Putamen (tissue), 1 donor: ENCODE data around the gene KCNQ1.

Experiments used
- DNase-seq: peaks from one replicate; pipeline ENCODE4 v3.0.0-alpha.2; 2016; ENCODE audit warnings: low spot score

The KCNQ1 gene

DNA sequence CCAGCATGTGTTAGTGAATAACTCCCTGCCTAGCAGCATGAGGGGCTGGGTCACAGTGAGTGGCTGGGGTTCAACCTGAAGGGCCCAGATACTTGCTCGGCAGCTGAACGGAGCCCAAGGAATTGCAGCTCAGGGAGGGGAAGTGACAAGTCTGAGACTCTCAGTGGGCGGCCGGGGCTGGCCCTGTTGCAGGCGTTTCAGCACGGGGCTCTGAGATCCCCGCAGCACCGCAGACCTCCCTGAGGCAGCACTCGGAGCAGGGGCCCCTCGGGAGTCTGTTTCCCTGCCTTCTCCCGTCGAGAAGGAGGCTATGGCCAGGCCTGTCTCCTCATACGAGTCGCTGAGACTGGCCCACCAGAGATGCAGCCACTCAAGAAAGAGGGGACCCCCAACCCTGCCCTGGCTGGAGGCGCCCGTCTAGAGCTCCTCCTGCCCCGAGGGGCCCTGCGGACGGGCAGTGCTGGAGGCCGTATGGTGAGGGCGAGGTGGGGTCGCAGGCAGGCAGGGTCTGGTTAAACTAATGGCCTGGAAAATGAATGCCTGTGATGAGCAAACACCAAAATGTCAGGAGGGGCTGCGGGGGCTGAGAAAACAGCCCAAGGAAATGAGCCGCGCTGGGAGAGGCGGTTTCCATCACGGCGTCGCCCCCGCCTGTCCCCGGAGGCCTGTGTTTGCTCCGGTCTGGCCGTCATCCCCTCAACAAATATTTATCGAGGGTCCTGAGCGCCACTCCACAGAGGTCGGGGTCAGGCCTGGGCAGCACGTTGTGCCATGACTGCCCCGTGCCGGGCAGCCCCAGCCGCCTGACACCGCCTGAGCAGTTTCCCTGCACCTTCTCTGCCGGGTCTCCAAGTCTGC is 35.0 kb upstream of the KCNQ1 start:
- no peak for DNase-seq

DNA sequence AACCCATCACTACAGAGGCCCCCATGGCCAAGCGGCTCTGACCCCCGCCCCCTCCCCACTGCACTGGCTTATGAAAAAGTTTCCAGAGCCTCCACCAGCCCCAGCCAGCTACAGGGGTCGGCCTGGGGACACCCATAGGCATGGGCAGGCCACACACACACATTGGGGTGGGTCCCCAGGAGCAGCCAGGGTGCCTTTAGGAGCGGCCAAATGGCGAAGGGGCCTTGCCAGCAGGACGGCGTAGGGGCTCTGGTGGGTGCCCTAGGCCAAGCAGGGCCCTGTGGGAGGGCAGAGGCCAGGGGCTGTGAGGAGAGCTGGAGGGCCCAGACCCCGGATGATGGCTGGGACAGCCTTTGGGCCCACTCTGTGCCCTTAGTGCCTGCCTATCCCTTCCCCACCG is 34.2 kb upstream of the KCNQ1 start:
- no peak for DNase-seq

DNA sequence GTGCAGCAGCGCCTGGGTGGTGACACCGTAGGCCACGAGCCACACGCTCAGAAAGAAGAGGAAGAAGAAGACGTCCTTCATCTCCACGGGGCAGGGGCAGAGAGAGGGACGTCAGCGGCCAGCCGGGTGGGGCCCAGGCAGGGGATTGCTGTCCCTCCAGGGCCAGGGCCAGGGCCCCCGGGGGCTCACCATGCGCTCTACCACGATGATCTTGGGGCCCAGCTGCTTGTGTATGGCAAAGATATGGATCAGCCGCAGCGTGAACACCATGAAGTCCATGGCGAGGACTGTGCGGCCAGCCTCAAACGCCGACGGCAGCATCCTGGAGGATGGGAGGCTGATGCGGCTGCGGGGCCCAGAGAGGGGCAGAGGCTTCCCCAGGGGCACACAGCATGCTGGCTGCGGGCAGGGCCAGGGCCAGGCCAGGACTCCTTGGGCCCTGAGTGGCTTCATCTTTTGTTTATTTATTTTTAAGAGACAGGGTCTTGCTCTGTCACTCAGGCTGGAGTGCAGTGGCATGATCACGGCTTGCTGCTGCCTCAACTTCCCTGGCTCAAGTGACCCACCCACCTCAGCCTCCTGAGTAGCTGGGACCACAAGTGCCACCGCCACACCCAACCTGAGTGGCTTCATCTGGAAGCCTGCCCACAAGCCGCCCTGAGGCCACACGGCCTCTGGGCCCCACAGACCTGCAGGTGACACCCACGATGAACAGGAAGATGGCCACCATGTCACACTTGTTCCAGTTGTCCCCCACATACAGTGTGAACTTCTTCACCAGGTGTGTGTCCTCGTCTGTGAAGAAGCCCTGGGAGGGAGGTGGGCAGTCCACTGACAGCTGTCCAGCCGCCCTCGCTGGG is 33.1 kb upstream of the KCNQ1 start:
- no peak for DNase-seq

DNA sequence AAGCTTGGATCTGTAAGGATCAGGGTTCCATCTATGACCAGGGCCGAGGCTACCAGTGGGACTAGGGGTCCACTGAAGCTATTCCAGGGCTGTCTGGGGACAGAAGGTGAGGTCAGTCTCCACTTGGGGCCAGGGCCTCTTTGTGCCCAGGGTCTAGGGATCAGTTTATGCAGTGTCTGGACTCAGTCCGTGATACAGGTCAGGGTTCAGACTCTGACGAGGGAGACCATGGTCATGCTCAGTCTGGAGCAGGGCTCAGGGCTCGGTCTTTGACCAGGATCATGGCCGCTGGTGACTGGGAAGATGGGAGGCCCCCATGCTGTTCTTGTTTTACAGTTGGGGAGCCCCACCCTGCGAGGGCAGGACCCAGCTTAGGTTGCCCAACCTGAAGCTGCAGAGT is 32.5 kb upstream of the KCNQ1 start:
- no peak for DNase-seq

DNA sequence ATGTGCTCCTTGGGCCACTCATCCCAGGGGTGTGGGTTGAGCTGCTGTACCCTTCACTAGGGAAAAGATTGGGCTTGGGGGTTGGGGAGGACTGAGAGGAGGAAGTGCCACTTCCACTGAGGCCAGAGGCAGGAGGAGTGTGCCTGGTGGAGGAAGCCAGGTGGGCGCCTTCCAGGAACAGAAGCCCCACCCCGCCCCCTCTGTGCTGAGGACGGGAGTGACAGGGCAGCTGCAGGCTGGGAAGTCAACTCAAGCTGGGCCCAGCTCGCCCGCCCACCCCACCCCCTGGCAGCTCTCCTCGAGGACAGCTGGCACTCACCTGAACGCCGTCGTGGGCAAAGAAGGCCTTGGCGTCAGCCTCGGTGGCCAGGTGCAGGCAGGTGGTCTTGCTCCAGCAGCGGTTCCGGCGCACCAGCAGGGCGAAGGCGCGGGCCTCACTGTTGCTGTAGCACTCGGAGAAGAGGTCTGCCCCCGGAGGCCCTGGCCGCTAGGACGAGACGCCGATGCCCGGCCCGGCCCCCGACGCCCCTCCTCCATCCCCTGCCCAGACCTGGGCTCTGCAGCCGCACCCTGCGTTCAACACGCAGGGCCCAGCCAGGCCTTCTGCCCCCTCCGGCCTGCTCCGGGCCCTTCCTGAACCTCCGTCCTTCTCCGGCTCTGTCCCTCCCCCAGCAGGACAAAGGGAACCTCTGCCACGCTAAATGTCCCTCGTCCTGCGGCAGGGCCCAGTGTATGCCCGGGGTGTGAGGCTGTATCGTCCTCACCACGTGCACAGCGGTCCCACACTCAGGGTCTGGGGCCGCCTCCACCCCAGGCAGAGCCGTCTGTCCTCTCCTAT is 30.8 kb upstream of the KCNQ1 start:
- DNase-seq = no peak

DNA sequence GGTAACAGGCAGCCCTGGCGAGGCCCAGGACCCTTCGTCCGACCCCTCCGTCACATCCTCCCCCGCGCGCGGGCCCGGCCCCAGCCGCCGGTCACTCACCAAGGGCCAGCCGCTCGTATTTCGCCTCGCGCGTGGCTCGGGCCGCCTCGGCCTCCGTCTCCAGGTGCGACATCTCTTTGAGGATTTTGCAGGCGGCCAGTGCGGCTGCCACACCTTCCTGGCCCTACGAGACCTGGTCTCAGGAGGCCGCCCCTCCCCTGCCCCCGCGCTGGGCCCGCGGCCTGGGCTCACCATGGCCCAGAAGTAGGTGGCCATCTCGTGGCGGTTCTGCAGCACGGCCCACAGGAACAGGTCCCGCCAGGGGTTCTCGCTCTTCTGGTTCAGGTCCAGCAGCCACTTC is 30.2 kb upstream of the KCNQ1 start:
- no peak for DNase-seq

DNA sequence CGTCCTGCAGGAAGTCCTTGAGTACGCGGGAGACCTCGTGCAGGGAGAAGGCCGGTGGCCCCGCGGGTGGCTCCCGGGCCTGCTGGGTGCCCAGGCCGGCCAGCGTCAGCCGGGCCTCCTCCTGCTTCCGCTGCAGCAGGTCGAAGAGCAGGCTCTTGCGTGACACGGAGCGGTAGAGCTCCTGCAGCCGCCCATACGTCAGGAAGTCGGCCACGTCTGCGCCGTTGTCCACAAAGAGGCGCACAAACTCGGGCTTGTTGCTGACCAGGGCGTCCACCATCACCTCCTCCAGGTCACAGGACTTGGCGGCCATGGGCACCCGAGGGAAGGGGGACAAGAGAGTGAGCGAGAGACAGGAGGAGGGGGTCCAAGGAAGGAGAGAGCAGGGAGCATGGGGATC is 29.6 kb upstream of the KCNQ1 start:
- no peak for DNase-seq

DNA sequence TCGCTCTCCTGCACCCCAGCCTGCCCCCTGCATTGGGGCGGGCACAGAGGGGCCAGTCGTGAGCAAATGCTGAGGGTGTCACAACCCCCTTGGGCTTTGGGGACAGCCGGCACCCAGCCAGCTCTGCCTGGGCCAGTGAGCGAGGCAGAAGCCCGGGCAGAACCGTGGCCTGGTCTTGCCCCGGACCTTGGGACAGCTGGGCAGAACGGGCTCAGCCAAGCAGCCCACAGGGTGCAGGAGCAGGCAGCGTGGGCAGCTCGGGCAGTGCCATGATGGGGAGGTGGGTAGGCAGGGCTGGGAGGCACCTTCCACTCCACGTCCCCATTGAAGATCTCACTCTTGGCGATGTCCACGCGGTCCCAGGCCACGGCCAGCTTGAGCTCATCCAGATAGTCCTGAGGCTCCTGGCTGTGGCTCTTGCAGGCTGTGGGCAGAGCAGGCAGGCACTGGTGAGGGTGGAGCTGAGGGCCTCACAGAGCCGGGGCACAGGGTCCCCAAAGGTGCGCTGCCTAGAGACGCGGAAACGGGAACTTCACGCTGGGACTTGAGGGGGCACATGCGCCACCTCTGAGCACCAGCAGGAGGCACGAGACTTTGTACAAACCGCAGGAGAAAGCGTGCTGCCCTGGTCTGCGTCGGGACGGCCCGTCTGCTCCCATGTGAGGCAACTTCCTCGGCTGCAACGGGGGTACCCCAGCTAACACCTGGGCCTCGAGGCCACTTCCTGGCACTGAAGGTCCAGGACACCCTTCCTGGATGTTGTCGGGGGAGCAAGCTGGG is 29.0 kb upstream of the KCNQ1 start:
- no peak for DNase-seq

DNA sequence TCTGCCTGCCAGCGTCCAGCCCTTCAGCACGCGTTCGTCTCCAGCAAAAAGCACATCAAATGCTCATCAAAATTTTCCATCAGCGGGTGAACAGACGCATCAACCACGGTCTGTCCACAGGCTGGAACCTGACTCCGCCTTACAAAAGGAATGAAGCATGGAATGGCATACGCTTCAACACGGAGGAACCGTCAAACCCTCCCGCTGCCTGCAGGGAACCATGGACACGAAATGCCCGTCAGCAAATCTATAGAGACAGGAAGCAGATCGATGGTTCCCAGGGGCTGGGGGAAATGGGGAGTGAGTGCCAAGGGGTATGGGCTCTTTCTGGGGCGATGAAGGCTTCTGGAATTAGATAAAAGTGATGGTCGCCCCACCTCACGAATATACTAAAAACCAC is 28.0 kb upstream of the KCNQ1 start:
- DNase-seq = no peak

DNA sequence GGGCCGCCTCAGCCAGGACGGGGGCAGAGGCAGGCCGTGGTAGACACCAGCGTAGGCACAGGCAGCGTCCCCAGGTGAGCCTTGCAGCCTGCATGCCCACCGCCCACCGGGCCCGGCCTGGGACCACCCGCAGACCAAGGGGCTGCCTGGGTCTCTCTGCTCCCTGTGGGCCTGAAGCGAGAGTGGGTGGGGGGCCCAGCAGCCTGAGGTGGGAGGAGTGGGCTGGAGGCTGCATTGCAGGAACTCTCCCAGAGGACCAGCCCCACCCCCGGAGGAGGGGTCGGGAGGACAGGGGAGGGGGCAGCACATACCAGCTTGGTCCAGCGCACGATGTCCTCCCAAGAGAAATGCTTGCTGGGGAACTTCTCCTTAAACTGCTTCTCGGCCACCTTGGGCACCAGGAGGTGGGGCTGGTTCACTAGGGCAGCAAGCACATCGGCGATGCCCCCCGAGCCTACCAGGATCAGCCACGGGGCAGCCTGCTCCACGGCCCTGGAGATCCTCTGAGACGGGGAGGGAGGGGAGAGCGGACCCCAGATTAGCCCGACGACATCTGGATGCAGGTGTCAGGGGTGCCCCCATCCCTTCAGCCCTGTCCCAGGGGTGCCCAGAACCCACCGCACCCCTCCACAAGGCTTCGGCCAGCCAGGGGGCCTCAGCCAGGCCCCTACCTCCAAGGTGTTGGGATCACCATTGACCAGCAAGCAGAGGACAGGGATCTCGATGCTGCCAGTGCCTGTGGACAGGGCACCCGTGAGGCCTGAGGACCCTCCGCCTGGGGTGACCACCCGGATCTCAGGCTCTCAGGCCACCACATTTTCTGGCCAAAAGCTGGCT is 26.7 kb upstream of the KCNQ1 start:
- DNase-seq = no peak

DNA sequence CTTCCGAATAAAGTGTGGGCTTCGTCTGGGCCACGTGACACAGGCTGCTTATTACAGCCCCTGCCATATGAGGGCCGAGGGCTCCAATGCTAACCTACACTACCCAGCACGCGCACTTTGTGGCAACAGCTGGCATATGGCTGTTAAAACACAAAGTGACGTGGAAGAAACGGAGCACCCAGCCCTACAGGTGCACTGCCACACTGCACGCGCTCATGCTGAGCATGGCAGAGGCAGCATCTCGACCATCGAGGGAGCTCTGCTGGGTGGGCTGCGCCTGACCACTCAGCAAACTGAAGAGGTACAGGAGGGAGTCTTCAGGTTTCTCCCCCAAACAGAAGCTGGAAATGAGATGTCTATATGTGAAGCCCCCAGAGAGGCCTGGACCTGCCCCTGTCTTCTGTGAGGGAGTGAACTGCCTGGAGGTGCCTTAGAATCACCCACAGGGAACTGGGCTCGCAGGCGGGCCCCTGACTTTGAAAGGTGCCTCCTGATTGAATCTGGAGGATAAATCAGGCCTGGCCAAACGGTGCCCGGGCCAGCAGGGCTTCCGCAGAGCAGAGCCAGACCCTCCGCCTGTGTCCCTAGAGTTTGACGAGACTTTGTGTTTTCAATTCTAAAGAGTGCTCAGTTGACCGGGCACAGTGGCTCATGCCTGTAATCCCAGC is 26.0 kb upstream of the KCNQ1 start:
- no peak for DNase-seq

DNA sequence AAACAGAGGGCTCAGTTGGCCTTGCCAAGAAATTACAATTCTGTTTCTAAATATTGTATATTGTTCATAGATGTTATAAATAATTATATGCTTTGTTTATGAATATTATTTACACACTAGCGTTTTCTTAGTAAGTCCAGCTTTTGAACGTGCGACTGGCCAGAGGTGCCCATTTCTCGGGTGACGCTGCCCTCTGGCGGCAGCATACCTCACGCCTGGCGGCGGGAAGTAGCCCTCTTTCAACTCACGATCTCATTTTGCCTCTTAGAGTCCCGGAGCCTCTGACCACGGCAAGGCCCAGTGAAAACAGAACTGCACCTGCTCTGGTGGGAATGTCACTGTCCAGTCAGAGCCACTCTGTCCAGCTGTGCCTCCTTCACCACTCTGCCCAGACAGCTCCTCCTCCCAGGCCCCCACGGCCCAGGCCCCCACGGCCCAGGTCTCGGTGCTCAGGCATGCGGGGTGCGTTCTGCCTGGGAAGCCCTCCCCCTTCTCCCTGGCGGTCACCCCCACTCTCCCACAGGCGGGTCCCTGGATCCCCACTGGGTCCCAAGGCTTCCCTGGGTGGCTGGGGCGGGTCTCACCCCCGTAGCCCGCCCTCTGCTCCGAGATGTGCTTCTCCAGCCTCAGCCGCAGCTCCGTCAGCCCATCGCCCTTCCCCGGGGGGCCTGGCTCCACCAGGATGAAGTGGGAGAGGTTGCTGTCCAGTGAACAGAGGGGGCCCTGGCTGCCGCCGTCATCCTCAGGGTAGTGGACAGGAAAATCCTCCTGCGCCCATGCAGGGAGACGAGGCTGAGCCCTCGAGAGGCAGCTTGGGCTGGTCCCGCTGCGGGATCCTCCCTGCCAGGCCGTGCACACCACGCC is 24.9 kb upstream of the KCNQ1 start:
- peak; percentile 39 for DNase-seq

DNA sequence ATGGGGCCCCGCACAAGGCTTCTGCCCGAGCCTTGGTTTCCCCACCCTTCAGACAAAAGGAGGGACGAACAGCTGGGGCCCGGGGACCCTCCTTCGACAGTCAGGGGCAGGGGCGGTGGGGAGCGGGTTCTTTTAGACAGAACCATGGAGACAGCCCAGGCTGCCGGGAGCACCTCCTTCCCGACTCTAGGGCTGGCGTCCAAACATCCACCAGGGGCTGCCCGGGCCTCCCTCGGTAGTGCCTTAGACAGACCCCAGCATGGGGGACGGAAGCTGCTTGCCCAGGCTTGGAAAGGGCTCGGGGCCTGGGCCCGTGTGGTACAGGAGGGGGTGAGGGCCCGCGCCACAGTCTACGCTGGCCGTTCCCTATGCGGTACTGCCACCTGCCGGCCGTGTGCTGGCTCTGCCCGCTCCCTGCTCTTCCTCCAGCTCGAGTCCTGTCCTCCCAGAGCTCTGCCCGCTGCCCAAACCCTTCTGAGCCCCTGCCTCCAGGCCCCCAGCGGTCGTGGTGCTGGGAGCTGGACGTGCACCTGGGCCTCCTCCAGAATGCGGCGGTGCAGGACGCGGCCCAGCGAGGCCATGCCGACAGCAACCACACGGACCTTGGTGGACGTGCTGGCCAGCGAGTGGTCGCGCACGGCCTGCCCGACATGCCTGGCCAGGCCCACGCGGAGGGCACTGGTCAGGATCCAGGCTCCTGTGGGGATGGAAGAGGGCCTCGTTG is 24.1 kb upstream of the KCNQ1 start:
- peak; percentile 63 for DNase-seq

DNA sequence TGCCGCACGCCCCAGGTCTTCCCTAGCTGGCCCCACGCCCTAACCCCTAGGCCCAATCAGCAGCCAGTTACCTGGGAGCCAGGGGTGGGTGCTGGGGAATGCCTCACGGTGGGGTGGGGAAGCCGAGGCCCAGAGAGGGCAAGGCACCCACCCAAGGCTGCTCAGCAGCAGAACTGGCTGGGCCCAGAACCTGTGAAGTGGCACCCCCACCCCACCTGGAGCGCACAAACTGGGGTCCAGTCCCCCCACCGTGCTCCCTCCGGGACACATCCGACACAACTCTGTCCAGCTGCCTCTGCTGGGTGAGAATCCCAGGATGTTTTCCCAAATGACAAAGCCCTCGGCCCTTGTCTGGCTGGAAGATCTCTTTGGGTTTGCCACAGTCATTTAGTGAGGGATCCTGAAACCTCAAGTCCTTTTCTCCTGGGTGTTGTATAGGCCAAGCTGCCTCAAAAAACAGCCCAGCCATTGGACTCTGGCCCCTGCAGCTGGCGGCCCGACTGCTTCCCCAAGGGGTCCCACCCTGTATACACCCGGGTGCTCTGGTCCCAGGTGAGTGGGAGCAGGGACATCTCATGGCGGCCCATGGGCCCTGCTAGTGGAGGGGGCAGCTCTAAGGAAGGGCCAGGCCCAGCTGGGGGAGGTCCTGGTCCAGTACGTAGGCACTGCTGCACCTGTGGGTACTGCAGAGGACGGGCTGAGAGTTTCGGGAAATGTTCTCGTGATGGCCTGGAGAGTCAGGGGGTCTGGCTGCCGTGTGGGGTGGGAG is 23.4 kb upstream of the KCNQ1 start:
- no peak for DNase-seq

DNA sequence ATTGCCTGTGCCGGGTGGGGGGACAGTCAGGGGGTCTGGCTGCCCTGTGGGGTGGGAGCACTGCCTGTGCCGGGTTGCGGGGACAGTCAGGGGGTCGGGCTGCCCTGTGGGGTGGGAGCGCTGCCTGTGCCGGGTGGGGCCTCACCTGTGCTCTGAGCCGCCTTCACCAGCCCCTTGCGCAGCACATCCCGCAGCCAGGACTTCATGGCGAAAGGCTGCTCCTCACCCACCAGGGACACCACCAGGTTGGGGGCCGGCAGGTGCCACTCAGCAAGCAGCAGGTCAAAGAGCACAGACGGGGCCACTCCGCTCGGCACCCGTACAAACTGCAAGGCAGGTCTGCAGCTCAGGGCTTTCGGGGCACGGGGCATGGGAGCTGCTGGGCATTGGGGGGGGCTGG is 22.8 kb upstream of the KCNQ1 start:
- no peak for DNase-seq

DNA sequence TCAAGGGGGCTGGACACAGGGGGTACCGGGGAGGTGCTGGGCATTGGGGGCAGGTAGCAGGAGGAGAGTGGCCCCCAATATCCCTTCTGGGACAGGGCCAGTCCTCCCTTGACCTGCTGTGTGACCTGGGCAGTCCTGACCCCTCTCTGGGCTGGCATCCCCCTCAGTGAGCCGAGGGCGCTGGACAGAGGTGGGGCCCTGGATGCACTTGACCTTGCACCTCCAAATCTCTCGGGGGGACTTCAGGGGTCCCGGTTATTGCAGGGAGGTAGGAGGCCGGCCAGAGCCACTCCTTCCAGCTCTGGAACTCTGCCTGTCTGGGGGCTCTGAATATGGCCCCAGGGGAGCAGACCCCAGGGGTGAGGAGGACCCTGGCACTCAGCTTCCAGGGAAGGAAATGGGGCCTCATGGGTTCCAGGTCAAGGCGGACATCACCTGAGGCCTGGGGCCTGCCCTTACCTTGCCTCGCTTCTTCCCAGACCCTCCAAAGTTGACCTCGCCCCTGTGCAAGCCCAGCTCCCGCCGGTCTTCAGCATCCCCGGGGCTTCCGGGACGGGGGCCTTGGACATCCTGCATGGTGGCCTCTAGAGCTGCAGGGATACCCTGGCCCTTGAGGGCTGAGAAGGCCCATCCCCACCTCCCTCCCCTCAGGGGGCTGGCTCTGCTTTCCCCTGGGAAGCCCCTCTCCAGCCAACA is 22.2 kb upstream of the KCNQ1 start:
- no peak for DNase-seq
